Aorta (tissue), 5 donors: Measurements from ENCODE around the gene HMGXB3. TPM values are rescaled to one million over a fixed set of nuclear protein-coding genes. Genes with fewer than 3 reads are reported as not detected.

Experiments
- ATAC-seq: fragments of 200-7000 bp; cut with Tn5 transposase; one replicate; pipeline ENCODE4 v1.9.1; 2022; ENCODE audit warnings: moderate library complexity; ENCODE audit not compliant: low FRiP score
- DNase-seq, 2 donors: peaks; one replicate each; pipeline ENCODE4 v3.0.0-alpha.2; 2020
- H3K27ac ChIP-seq, 2 donors: one replicate each; pipeline ENCODE4 v1.5.1; 2013; ENCODE audit warnings: low read length in 2 of 2, mild to moderate bottlenecking in 2 of 2, moderate library complexity in 2 of 2, control low read depth in 1 of 2, inconsistent platforms in 1 of 2, low read depth in 1 of 2
- H3K27me3 ChIP-seq, 2 donors: one replicate each; pipeline ENCODE4 v1.6.1; 2013; ENCODE audit warnings: control low read depth in 1 of 2, low read length in 1 of 2, mild to moderate bottlenecking in 1 of 2, moderate library complexity in 1 of 2; ENCODE audit not compliant: insufficient read depth in 2 of 2, control insufficient read depth in 1 of 2
- H3K36me3 ChIP-seq, 2 donors: one replicate each; pipeline ENCODE4 v1.6.1; 2013; ENCODE audit warnings: control low read depth in 1 of 2, low read length in 1 of 2, mild to moderate bottlenecking in 1 of 2; ENCODE audit not compliant: insufficient read depth in 2 of 2, control insufficient read depth in 1 of 2
- H3K4me1 ChIP-seq, 2 donors: one replicate each; pipeline ENCODE4 v1.6.1; 2013; ENCODE audit warnings: low read length in 2 of 2, control low read depth in 1 of 2, mild to moderate bottlenecking in 1 of 2, moderate library complexity in 1 of 2; ENCODE audit not compliant: insufficient read depth in 2 of 2, control insufficient read depth in 1 of 2
- H3K4me3 ChIP-seq, 2 donors: one replicate each; pipeline ENCODE4 v1.5.1; 2013; ENCODE audit warnings: low read length in 2 of 2, control low read depth in 1 of 2, mild to moderate bottlenecking in 1 of 2
- H3K9me3 ChIP-seq: one replicate; pipeline ENCODE4 v1.6.1; 2013; ENCODE audit warnings: mild to moderate bottlenecking, low read length; ENCODE audit not compliant: control insufficient read depth
- WGBS, 2 donors: extraction: QIAGEN DNeasy Blood & Tissue Kit; methylation state at CpG; one replicate each; pipeline ENCODE4 v1.1.7; 2013; 5-methylcytosine and 5-hydroxymethylcytosine counted together
- intact Hi-C, 2 donors: fragments of 100-400 bp; cut with DNase I; formaldehyde crosslinking; loops; one replicate each; pipeline versions ENCODE4 v1.14.2 to v1.15.0; 2022
- polyA plus RNA-seq, 2 donors: library from polyadenylated mRNA; stranded (reverse); fragments of 200-250 nt; gene quantifications; one replicate each; pipeline ENCODE4 v1.2.3, GENCODE V29; 2013
- total RNA-seq, 2 donors: library from RNA; stranded (reverse); fragmentation: NEBNext Ultra II Directional; extraction: Animal tissue kit (Norgen Biotek cat#: 25700); gene quantifications; one replicate each; pipeline ENCODE4 v1.2.1, GENCODE V29; 2021
- donor health status: healthy with polysubstance abuse.
- donor health status: Bipolar disorder and iron deficiency.
- donor health status: DM: no; HTN: no; CAD: no.
- donor health status: DM: no; HTN: no; CAD: no.
- donor health status: DM: yes; HTN: yes; CAD: no.

Gene HMGXB3
- total and polyA plus RNA-seq, 4 donors = 2.3 to 31.0 (median 22.0) TPM

DNA sequence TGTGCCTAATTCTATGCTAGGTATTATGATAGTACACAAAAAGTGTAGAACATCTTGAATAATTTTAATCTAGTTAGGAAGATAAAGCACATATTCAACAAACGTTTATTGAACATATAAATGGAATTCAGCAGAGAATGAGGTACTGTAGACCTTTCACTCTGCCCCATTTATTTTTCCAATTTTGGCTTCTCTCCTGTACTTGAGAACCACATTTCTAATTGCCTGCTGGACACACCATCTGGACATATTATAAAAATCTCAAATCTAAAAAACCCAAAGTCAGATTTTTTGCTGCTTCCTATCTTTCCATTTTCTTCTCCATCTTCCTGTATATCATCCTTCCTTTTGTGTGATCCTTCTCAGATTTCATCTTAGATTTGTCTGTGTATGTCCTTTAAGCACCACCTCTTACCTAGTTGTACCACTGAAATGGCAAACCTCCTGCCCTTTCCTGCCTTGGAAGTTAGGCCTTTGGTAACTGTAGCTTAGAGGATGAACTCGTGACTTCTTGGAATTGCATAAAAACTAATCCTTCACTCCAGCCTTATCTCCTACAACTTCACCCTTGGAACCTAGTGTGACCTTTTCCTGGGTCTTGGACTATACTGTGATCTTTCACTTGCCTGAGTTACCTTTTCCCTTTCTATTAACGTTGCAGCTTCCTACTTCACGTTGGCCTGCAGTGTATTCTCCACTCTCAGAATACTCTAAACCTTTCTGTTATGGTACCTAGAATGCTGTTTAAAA, 31.2 kb upstream of the HMGXB3 start:
- Histone ChIP-seq H3K4me1 (no peaks in the 10 kb centered on the region), H3K27me3 (no peaks in the 10 kb centered on the region), H3K9me3 (no peaks in the 10 kb centered on the region), H3K4me3 (no peak overlapping the region), H3K36me3 (no peaks in the 10 kb centered on the region), H3K27ac (no peak overlapping the region)
- intact Hi-C loops = loop anchor here in 1 of 2 donors (10.0 kb wide), 1 partner anchor 795 kb away; no protein-coding TSS in a partner anchor
- WGBS, 2 donors = 87 to 91% methylated on average over 4 of the region's 4 CpGs
- ATAC-seq (no peak), DNase-seq (no peak)

DNA sequence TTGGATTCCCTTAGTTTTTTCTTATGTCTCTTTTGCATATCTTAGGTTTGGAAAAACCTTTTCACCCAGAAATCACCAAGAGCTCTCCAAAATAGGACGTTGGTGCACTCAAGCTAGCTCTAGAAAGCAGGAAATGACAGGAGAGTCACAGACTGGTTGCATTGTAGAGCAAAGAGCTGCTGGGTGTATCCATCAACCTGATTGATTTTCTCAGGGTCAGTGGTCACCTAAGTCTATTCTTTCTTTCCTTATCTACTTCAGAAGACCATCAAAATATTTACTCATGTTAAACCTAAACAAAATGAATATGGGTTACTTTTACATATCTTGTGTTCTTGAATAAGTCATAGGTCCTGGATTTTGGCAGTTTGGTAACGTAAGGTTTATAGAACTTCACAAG, 25.1 kb upstream of the HMGXB3 start:
- 64 to 66% methylated on average over 2 of the region's 2 CpGs for WGBS, 2 donors
- Histone ChIP-seq H3K36me3 (peaks cover 0 to 6% of the 10 kb centered on the region in 2 donors), H3K4me1 (no peaks in the 10 kb centered on the region), H3K27ac (no peak overlapping the region), H3K9me3 (no peaks in the 10 kb centered on the region), H3K4me3 (no peak overlapping the region), H3K27me3 (no peaks in the 10 kb centered on the region)
- intact Hi-C loops = no loop called here
- DNase-seq (no peak), ATAC-seq (no peak)

GRCh38 chr5:149979896-149980295, 20.6 kb upstream of the HMGXB3 start:
- peaks cover 3 to 6% of the 10 kb centered on the region in 2 donors for H3K36me3 ChIP-seq
- no peak overlapping the region for H3K27ac ChIP-seq
- H3K9me3 ChIP-seq = no peaks in the 10 kb centered on the region
- intact Hi-C loops = no loop called here
- DNase-seq = no peak
- no peaks in the 10 kb centered on the region for H3K4me1 ChIP-seq
- ATAC-seq = no peak
- H3K27me3 ChIP-seq = no peaks in the 10 kb centered on the region
- H3K4me3 ChIP-seq = no peak overlapping the region
- 80 to 82% methylated on average over 1 of the region's 1 CpG for WGBS, 2 donors

DNA sequence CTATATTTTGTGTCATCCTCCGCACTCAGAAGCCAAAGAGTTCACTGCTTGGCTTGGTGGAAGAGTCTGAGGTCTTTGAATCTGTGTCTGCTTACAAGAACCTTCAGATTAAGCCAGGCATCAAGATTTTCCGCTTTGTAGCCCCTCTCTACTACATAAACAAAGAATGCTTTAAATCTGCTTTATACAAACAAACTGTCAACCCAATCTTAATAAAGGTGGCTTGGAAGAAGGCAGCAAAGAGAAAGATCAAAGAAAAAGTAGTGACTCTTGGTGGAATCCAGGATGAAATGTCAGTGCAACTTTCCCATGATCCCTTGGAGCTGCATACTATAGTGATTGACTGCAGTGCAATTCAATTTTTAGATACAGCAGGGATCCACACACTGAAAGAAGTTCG, 19.3 kb upstream of the HMGXB3 start:
- Histone ChIP-seq H3K4me3 (no peak overlapping the region), H3K27ac (no peak overlapping the region), H3K4me1 (no peaks in the 10 kb centered on the region), H3K36me3 (peaks cover 3 to 6% of the 10 kb centered on the region in 2 donors), H3K9me3 (no peaks in the 10 kb centered on the region), H3K27me3 (no peaks in the 10 kb centered on the region)
- intact Hi-C loops = no loop called here
- no peak for DNase-seq
- WGBS, 2 donors = 86 to 90% methylated on average over 3 of the region's 3 CpGs
- ATAC-seq = no peak

DNA sequence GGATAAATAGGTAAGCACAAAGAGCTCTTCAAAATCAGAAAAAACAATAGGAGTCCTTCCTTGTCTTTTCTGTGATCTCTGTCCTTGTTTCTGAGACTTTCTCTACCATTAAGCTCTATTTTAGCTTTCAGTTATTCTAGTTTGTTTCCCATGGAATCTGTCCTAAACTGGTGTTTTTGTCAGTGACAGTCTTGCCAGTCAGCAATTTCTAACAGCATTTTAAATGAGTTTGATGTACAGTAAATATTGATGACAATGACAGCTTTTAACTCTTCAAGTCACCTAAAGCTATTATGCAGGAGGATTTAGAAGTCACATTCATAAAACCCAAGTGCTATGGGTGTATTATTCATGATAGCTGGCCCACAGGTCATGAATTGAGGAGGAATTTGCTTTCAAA, 18.0 kb upstream of the HMGXB3 start:
- no peaks in the 10 kb centered on the region for H3K27me3 ChIP-seq

DNA sequence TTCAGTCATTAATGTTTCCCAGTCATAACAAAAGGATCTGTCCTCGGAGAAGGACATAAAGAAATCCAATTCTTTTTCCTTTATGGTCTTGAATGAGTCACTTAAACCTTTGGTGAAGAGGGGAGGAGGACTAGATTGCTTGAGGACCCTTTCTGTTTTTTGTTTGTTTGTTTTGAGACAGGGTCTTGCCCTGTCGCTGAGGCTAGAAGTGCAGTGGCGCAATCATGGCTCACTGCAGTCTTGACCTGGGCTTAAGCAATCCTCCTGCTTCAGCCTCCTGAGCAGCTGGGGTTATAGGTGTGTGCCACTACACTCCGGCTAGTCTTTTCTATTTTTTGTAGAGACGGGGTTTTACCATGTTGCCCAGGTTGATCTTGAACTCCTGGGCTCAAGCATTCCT, 12.4 kb upstream of the HMGXB3 start:
- WGBS, 2 donors = 78 to 83% methylated on average over 5 of the region's 5 CpGs
- intact Hi-C loops = loop anchor here in 1 of 2 donors (5.0 kb wide), 1 partner anchor 351 kb away; no protein-coding TSS in a partner anchor
- Histone ChIP-seq H3K27ac (no peak overlapping the region), H3K9me3 (no peaks in the 10 kb centered on the region), H3K36me3 (no peaks in the 10 kb centered on the region), H3K4me3 (no peak overlapping the region), H3K4me1 (no peaks in the 10 kb centered on the region), H3K27me3 (no peaks in the 10 kb centered on the region)
- DNase-seq (no peak), ATAC-seq (no peak)

More for the DNA sequence above, 18.0 kb upstream of the HMGXB3 start:
- Histone ChIP-seq H3K4me1 (no peaks in the 10 kb centered on the region), H3K9me3 (no peaks in the 10 kb centered on the region), H3K36me3 (peaks cover 3 to 6% of the 10 kb centered on the region in 2 donors), H3K27ac (no peak overlapping the region), H3K4me3 (no peak overlapping the region)
- intact Hi-C loops = no loop called here
- DNase-seq (no peak), ATAC-seq (no peak)

- intact Hi-C loops = loop anchor here (1.0 to 2.0 kb wide), 3 partner anchors 155 to 354 kb away; no protein-coding TSS in a partner anchor
- H3K9me3 ChIP-seq = no peaks in the 10 kb centered on the region
- DNase-seq (peak; percentile 76 to 79), ATAC-seq (peak; percentile 76)
- H3K27me3 ChIP-seq = no peaks in the 10 kb centered on the region
- no peaks in the 10 kb centered on the region for H3K36me3 ChIP-seq
- no peak overlapping the region for H3K4me3 ChIP-seq
- H3K4me1 ChIP-seq = peaks cover 8 to 11% of the 10 kb centered on the region in 2 donors
- 62 to 64% methylated on average over 4 of the region's 4 CpGs for WGBS, 2 donors
- no peak overlapping the region for H3K27ac ChIP-seq
These were observed 9.8 kb upstream of the HMGXB3 start for GRCh38 chr5:149990518-149991376.

- Histone ChIP-seq H3K4me1 (peaks cover 8 to 11% of the 10 kb centered on the region in 2 donors), H3K9me3 (no peaks in the 10 kb centered on the region), H3K36me3 (no peaks in the 10 kb centered on the region), H3K4me3 (no peak overlapping the region), H3K27ac (peak overlapping the region in 1 of 2 donors; percentile 51), H3K27me3 (no peaks in the 10 kb centered on the region)
- 92% methylated on average over 3 of the region's 3 CpGs for WGBS, 2 donors
- no peak for DNase-seq
- intact Hi-C loops = no loop called here
- no peak for ATAC-seq
These were observed 7.1 kb upstream of the HMGXB3 start for GRCh38 chr5:149993471-149993870.
